ENCODE data around the gene CIBAR2. TPM values are rescaled to one million over a fixed set of nuclear protein-coding genes. Genes with fewer than 3 reads are reported as not detected.
A peak's percentile ranks its signal among the peaks of the same experiment; 100 is the strongest.

CIBAR2 gene
- total and polyA plus RNA-seq, 9 of the 15 experiments (the other 6 are each of a cell fraction or from before 2014, with no cell fraction given), result not detected

DNA sequence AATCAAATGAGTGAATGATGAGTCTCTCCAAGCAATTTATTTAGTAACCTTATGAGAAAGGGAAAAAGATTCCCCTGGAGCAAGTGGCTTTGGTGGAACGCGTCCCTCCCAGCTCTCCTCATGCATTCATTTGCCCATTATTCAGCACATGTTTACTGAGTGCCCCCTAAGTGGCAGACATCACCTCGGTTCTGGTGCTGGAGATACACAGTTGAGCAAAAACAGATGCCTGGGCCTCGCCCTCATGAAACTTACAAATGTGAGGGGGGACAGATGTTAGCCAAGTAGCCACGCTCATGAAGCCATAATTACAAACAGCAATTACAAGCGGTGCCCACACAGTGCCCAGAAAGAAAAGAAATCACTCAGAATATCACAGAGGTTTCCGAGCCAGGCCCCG lies 45.1 kb upstream of the CIBAR2 start:
- Histone ChIP-seq H3K9me1 (ENCODE audit: control insufficient read depth, insufficient read depth, low read length) (no peaks in the 10 kb centered on the region), H3K27ac (ENCODE audit: extremely low read depth, low read depth, low read length) (no peak overlapping the region), H3K36me3 (ENCODE audit: control insufficient read depth, insufficient read depth, low read length) (no peaks in the 10 kb centered on the region), H2AFZ (ENCODE audit: low read depth, low read length) (peak overlapping the region; percentile 73; the same call in 1 of the 2 replicates), H3K4me3 (no peak overlapping the region), H3K9ac (ENCODE audit: insufficient read depth in 1 of 2, low read depth in 2 of 2, low read length in 2 of 2) (peak overlapping the region in 1 of 2 experiments; percentile 59; a peak in 1 of 4 replicates), H4K20me1 (replicated peaks; ENCODE audit: control insufficient read depth, insufficient read depth, low read length) (peaks cover 2% of the 10 kb centered on the region; the same call in 1 of the 2 replicates), H3K27me3 (ENCODE audit: control insufficient read depth in 2 of 2, insufficient read depth in 2 of 2, low read length in 2 of 2) (peaks cover 5 to 21% of the 10 kb centered on the region in 2 experiments; a peak in 4 of 5 replicates), H3K4me1 (replicated peaks in 1 of 2; ENCODE audit: control insufficient read depth in 2 of 2, insufficient read depth in 2 of 2, low read length in 2 of 2) (peaks cover 0 to 27% of the 10 kb centered on the region in 2 experiments; a peak in 3 of 5 replicates), H3K4me2 (ENCODE audit: insufficient read depth, low read length) (no peak overlapping the region), H3K79me2 (ENCODE audit: control insufficient read depth, insufficient read depth, low read length) (no peaks in the 10 kb centered on the region), H3K9me3 (replicated peaks; ENCODE audit: control insufficient read depth, insufficient read depth, low read depth, low read length) (no peaks in the 10 kb centered on the region)
- TF ChIP-seq KAT8 (IDR thresholded peaks at IDR 0.05; ENCODE audit: low read depth) (no peak), ZNF766 (CRISPR knock-in tag; conservative IDR thresholded peaks at IDR 0.05) (no peak), SMARCC2 (IDR thresholded peaks at IDR 0.05; ENCODE audit: low read depth) (no peak), PCBP2 (IDR thresholded peaks at IDR 0.05; ENCODE audit: low read depth, low read length, poor library complexity, severe bottlenecking) (no peak)
- TF ChIP-seq, protein P1, sequence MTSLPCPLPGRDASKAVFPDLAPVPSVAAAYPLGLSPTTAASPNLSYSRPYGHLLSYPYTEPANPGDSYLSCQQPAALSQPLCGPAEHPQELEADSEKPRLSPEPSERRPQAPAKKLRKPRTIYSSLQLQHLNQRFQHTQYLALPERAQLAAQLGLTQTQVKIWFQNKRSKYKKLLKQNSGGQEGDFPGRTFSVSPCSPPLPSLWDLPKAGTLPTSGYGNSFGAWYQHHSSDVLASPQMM (CRISPR knock-in tag; IDR thresholded peaks at IDR 0.05), result no peak
- TF ChIP-seq, protein P2, sequence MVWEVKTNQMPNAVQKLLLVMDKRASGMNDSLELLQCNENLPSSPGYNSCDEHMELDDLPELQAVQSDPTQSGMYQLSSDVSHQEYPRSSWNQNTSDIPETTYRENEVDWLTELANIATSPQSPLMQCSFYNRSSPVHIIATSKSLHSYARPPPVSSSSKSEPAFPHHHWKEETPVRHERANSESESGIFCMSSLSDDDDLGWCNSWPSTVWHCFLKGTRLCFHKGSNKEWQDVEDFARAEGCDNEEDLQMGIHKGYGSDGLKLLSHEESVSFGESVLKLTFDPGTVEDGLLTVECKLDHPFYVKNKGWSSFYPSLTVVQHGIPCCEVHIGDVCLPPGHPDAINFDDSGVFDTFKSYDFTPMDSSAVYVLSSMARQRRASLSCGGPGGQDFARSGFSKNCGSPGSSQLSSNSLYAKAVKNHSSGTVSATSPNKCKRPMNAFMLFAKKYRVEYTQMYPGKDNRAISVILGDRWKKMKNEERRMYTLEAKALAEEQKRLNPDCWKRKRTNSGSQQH (CRISPR knock-in tag; IDR thresholded peaks at IDR 0.05), result no peak
- FAIRE-seq, result no peak
- in situ Hi-C loops (cut with MboI) (no loop called here), intact Hi-C loops (cut with micrococcal nuclease) (no loop called here)
- no TSS peak for BruUV-seq (replicated peaks)
- no peak for ATAC-seq
- no peak for DNase-seq (ENCODE audit: extremely low read depth in 1 of 4, low spot score in 3 of 4)
- CTCF ChIA-PET (ENCODE audit: low intra/inter-chr PET ratio), result no interaction called here
- POLR2A ChIA-PET, result no interaction called here
- 26% methylated on average over 8 of the region's 8 CpGs for WGBS (ENCODE audit: insufficient coverage, low coverage, missing lambda C conversion rate)

Measured in K562 (cell line).